IMR-90 (cell line): ENCODE data around the gene TENM3. TPM values are rescaled to one million over a fixed set of nuclear protein-coding genes. Genes with fewer than 3 reads are reported as not detected.

Experiments
- ATAC-seq: fragments of 200-7000 bp; cut with Tn5 transposase; 2 replicates; pipeline ENCODE4 v1.9.1; 2020; ENCODE audit warnings: low read depth, mild to moderate bottlenecking, moderate library complexity
- BruUV-seq: library from RNA; stranded (reverse); fragments of 400-500 nt; replicated peaks from 2 replicates; lab custom pipeline; 2021; lab: Mats Ljungman, UMichigan
- CTCF ChIA-PET: fragments of 300-600 bp; formaldehyde crosslinking; extraction: SDS; loops from one replicate; lab custom pipeline; 2021; ENCODE audit warnings: antibody characterized with exemption; lab: Yijun Ruan, JAX
- POLR2A ChIA-PET: fragments of 300-600 bp; sonication (Branson Sonifier 250); formaldehyde crosslinking; loops from one replicate; lab custom pipeline; 2022; ENCODE audit warnings: antibody characterized with exemption; ENCODE audit not compliant: unreplicated experiment; lab: Charles Lee
- DNase-seq: peaks from one replicate; pipeline ENCODE4 v3.0.0; 2013
- H2AFZ ChIP-seq: replicated peaks from 2 replicates; pipeline ENCODE3; 2013; ENCODE audit warnings: low read length, mild to moderate bottlenecking; ENCODE audit not compliant: poor library complexity
- H2AK5ac ChIP-seq: 2 replicates; pipeline ENCODE4 v1.6.1; 2013; ENCODE audit warnings: low read depth, low read length, inconsistent platforms
- H2AK9ac ChIP-seq: replicated peaks from 2 replicates; pipeline ENCODE3; 2013; ENCODE audit warnings: mild to moderate bottlenecking, low read depth, low read length, moderate library complexity; ENCODE audit not compliant: poor library complexity
- H2BK120ac ChIP-seq: 2 replicates; pipeline ENCODE4 v1.6.1; 2013; ENCODE audit warnings: low read depth, low read length, inconsistent platforms
- H2BK15ac ChIP-seq: 3 replicates; pipeline ENCODE4 v1.6.1; 2013; ENCODE audit warnings: low read depth, low read length, inconsistent platforms
- H2BK20ac ChIP-seq: 2 replicates; pipeline ENCODE4 v1.6.1; 2013; ENCODE audit warnings: low read depth, mild to moderate bottlenecking, inconsistent platforms, low read length, moderate library complexity
- H2BK5ac ChIP-seq: 2 replicates; pipeline ENCODE4 v1.6.1; 2013; ENCODE audit warnings: mild to moderate bottlenecking, low read depth, low read length, inconsistent platforms; ENCODE audit not compliant: poor library complexity, severe bottlenecking
- H3K14ac ChIP-seq: replicated peaks from 2 replicates; pipeline ENCODE4 v1.6.1; 2013; ENCODE audit warnings: low read depth, low read length, inconsistent platforms
- H3K18ac ChIP-seq: 2 replicates; pipeline ENCODE4 v1.6.1; 2013; ENCODE audit warnings: low read depth, low read length, control low read depth
- H3K23ac ChIP-seq: 2 replicates; pipeline ENCODE4 v1.6.1; 2013; ENCODE audit warnings: low read depth, low read length, inconsistent platforms
- H3K27ac ChIP-seq: 2 replicates; pipeline ENCODE4 v1.5.1; 2013; ENCODE audit warnings: mild to moderate bottlenecking, control low read depth, low read length; ENCODE audit not compliant: insufficient read depth
- H3K27me3 ChIP-seq: 2 replicates; pipeline ENCODE4 v1.6.1; 2013; ENCODE audit warnings: low read length; ENCODE audit not compliant: control insufficient read depth, insufficient read depth
- H3K36me3 ChIP-seq: 2 replicates; pipeline ENCODE4 v1.6.1; 2013; ENCODE audit warnings: low read length, mixed read lengths; ENCODE audit not compliant: control insufficient read depth, insufficient read depth
- H3K4ac ChIP-seq: 2 replicates; pipeline ENCODE4 v1.6.1; 2013; ENCODE audit warnings: low read depth, low read length, inconsistent platforms
- H3K4me1 ChIP-seq: 2 replicates; pipeline ENCODE4 v1.6.1; 2013; ENCODE audit warnings: low read length, mixed read lengths; ENCODE audit not compliant: control insufficient read depth, insufficient read depth
- H3K4me2 ChIP-seq: 2 replicates; pipeline ENCODE4 v1.6.1; 2013; ENCODE audit warnings: low read depth, mild to moderate bottlenecking, control low read depth, low read length, moderate library complexity
- H3K4me3 ChIP-seq: 2 replicates; pipeline ENCODE4 v1.5.1; 2013; ENCODE audit warnings: low read depth, mild to moderate bottlenecking, control low read depth, low read length, moderate library complexity; ENCODE audit not compliant: insufficient read depth
- H3K56ac ChIP-seq: 2 replicates; pipeline ENCODE4 v1.6.1; 2013; ENCODE audit warnings: low read length, inconsistent platforms; ENCODE audit not compliant: insufficient read depth; ENCODE audit errors: extremely low read depth
- H3K79me1 ChIP-seq, 2 experiments: 2 replicates each; pipeline ENCODE4 v1.6.1; 2013; ENCODE audit warnings: low read length in 2 of 2, inconsistent platforms in 1 of 2, low read depth in 1 of 2
- H3K9ac ChIP-seq: 2 replicates; pipeline ENCODE4 v1.6.1; 2013; ENCODE audit warnings: low read depth, low read length, control low read depth
- H3K9me1 ChIP-seq: 2 replicates; pipeline ENCODE4 v1.6.1; 2013; ENCODE audit warnings: low read length, inconsistent platforms; ENCODE audit not compliant: insufficient read depth
- H3K9me3 ChIP-seq: 2 replicates; pipeline ENCODE4 v1.6.1; 2013; ENCODE audit warnings: low read length; ENCODE audit not compliant: control insufficient read depth, insufficient read depth
- H4K20me1 ChIP-seq: 2 replicates; pipeline ENCODE4 v1.6.1; 2013; ENCODE audit warnings: low read length, inconsistent platforms; ENCODE audit not compliant: insufficient read depth
- H4K5ac ChIP-seq: 2 replicates; pipeline ENCODE4 v1.6.1; 2013; ENCODE audit warnings: mild to moderate bottlenecking, low read depth, low read length, control low read depth
- H4K8ac ChIP-seq, 2 experiments: 2 replicates each; pipeline ENCODE4 v1.6.1; 2013; ENCODE audit warnings: low read depth in 2 of 2, low read length in 2 of 2, control low read depth in 1 of 2, inconsistent platforms in 1 of 2
- H4K91ac ChIP-seq: 2 replicates; pipeline ENCODE4 v1.6.1; 2013; ENCODE audit warnings: low read depth, low read length, inconsistent platforms; ENCODE audit not compliant: insufficient read depth
- BHLHE40 ChIP-seq: fragments of 150-350 bp; IDR thresholded peaks from 2 replicates; pipeline ENCODE4 v1.6.1; 2016; ENCODE audit warnings: mild to moderate bottlenecking, low read depth, low read length
- CEBPB ChIP-seq: IDR thresholded peaks from 2 replicates; pipeline ENCODE4 v1.6.1; 2012; ENCODE audit warnings: low read depth, low read length, improper control_type of control experiment
- CHD1 ChIP-seq: IDR thresholded peaks from 2 replicates; pipeline ENCODE4 v1.6.1; 2012; ENCODE audit warnings: low read depth, low read length, improper control_type of control experiment
- CTCF ChIP-seq: conservative IDR thresholded peaks from 2 replicates; pipeline ENCODE4 v1.5.1; 2012; ENCODE audit warnings: mild to moderate bottlenecking, low read depth, low read length, improper control_type of control experiment
- ELK1 ChIP-seq: fragments of 150-350 bp; IDR thresholded peaks from 2 replicates; pipeline ENCODE4 v1.6.1; 2016; ENCODE audit warnings: low read depth, mild to moderate bottlenecking, low read length, moderate library complexity, borderline replicate concordance
- FOS ChIP-seq: fragments of 150-350 bp; IDR thresholded peaks from 2 replicates; pipeline ENCODE4 v1.6.1; 2016; ENCODE audit warnings: low read depth, low read length
- MAFK ChIP-seq: IDR thresholded peaks from 2 replicates; pipeline ENCODE4 v1.6.1; 2012; ENCODE audit warnings: low read depth, low read length, improper control_type of control experiment
- MAZ ChIP-seq: IDR thresholded peaks from 2 replicates; pipeline ENCODE4 v1.6.1; 2012; ENCODE audit warnings: low read depth, mild to moderate bottlenecking, low read length, improper control_type of control experiment, moderate library complexity, borderline replicate concordance
- MXI1 ChIP-seq: IDR thresholded peaks from 2 replicates; pipeline ENCODE4 v1.6.1; 2012; ENCODE audit warnings: low read depth, mild to moderate bottlenecking, low read length, moderate library complexity, borderline replicate concordance
- NFE2L2 ChIP-seq: fragments of 150-350 bp; IDR thresholded peaks from 2 replicates; pipeline ENCODE4 v1.6.1; 2016; ENCODE audit warnings: low read depth, mild to moderate bottlenecking, low read length
- POLR2A ChIP-seq: IDR thresholded peaks from 2 replicates; pipeline ENCODE4 v1.6.1; 2012; ENCODE audit warnings: mild to moderate bottlenecking, low read depth, low read length
- RAD21 ChIP-seq: IDR thresholded peaks from 2 replicates; pipeline ENCODE4 v1.6.1; 2012; ENCODE audit warnings: low read length, improper control_type of control experiment
- RCOR1 ChIP-seq: IDR thresholded peaks from 2 replicates; pipeline ENCODE4 v1.6.1; 2012; ENCODE audit warnings: mild to moderate bottlenecking, low read length, improper control_type of control experiment; ENCODE audit not compliant: insufficient replicate concordance
- RFX5 ChIP-seq: IDR thresholded peaks from 2 replicates; pipeline ENCODE4 v1.8.0; 2012; ENCODE audit warnings: low read depth, mild to moderate bottlenecking, low read length, moderate library complexity
- SMC3 ChIP-seq: fragments of 150-350 bp; IDR thresholded peaks from 2 replicates; pipeline ENCODE4 v1.6.1; 2016; ENCODE audit warnings: low read depth, mild to moderate bottlenecking, antibody characterized with exemption, low read length, moderate library complexity
- USF2 ChIP-seq: fragments of 150-350 bp; IDR thresholded peaks from 2 replicates; pipeline ENCODE4 v1.6.1; 2017; ENCODE audit warnings: mild to moderate bottlenecking, antibody characterized with exemption, low read length, low read depth
- WGBS, 2 experiments: methylation state at CpG; one replicate each; pipeline versions ENCODE4 v1.1.5 to v1.1.7; 2013; ENCODE audit warnings: missing lambda C conversion rate in 2 of 2; ENCODE audit not compliant: insufficient read length in 1 of 2; ENCODE audit errors: extremely low coverage in 2 of 2; 5-methylcytosine and 5-hydroxymethylcytosine counted together
- dilution Hi-C: fragments of 300-500 bp; cut with HindIII; formaldehyde crosslinking; loops from one replicate; pipeline ENCODE4 v1.14.3; 2018; ENCODE audit warnings: low sequenced_read_pairs; ENCODE audit not compliant: unreplicated experiment
- in situ Hi-C: fragments of 300-500 bp; cut with MboI; formaldehyde crosslinking; loops from 3 replicates; pipeline ENCODE4 v1.14.3; 2019; ENCODE audit warnings: low sequenced_read_pairs, inconsistent platforms, mixed read lengths
- intact Hi-C: fragments of 100-400 bp; cut with micrococcal nuclease; formaldehyde crosslinking; loops from 2 replicates; pipeline ENCODE4 v1.10.0; 2022
- polyA plus RNA-seq, 3 experiments: library from polyadenylated mRNA; depleted of rRNA; stranded (reverse); fragments of >200 nt; gene quantifications; 2 replicates each; pipeline ENCODE4 v1.2.3, GENCODE V29; 2012; ENCODE audit warnings: low replicate concordance in 1 of 3
- total RNA-seq: library from RNA; depleted of rRNA; stranded (reverse); fragments of >200 nt; gene quantifications from 2 replicates; pipeline ENCODE4 v1.2.3, GENCODE V29; 2012

The TENM3 gene
- total and polyA plus RNA-seq, 2 of the 4 experiments (the other 2 are of a cell fraction), result 29.9 to 173 TPM

GRCh38 chr4:182628544-182628943 lies 385.3 kb downstream of the TENM3 start:
- in situ Hi-C loops (no loop called here), dilution Hi-C loops (no loop called here), intact Hi-C loops (no loop called here)
- no peak overlapping the region for H3K23ac ChIP-seq
- TF ChIP-seq POLR2A (no peak), BHLHE40 (no peak), FOS (no peak), NFE2L2 (no peak), RFX5 (no peak), MAFK (no peak), RAD21 (no peak), USF2 (no peak), ELK1 (no peak), CHD1 (no peak), SMC3 (no peak), CTCF (no peak), MXI1 (no peak), RCOR1 (no peak), MAZ (no peak), CEBPB (no peak)
- DNase-seq (no peak), ATAC-seq (no peak)
- H3K9ac ChIP-seq, result no peak overlapping the region
- WGBS, 2 experiments, result no CpG with 5 or more reads among the region's 6 CpGs
- ChIA-PET CTCF (no interaction called here), POLR2A (no interaction called here)
- H3K4me1 ChIP-seq, result no peaks in the 10 kb centered on the region
- no peak overlapping the region for H3K4ac ChIP-seq
- no peak overlapping the region for H3K14ac ChIP-seq
- no peaks in the 10 kb centered on the region for H3K9me3 ChIP-seq
- H3K79me1 ChIP-seq, result no peaks in the 10 kb centered on the region
- H2AK9ac ChIP-seq, result no peak overlapping the region
- no peak overlapping the region for H3K18ac ChIP-seq
- no peak overlapping the region for H4K5ac ChIP-seq
- BruUV-seq, result no TSS peak
- peaks cover 2% of the 10 kb centered on the region; the same call in 1 of the 2 replicates for H3K36me3 ChIP-seq
- H3K27me3 ChIP-seq, result no peaks in the 10 kb centered on the region
- H3K4me3 ChIP-seq, result no peak overlapping the region
- H3K4me2 ChIP-seq, result no peak overlapping the region
- no peak overlapping the region for H3K56ac ChIP-seq
- H2BK15ac ChIP-seq, result no peak overlapping the region
- no peak overlapping the region for H2BK120ac ChIP-seq
- no peak overlapping the region for H3K27ac ChIP-seq
- no peak overlapping the region for H4K91ac ChIP-seq
- no peak overlapping the region for H2BK5ac ChIP-seq
- no peak overlapping the region for H2AK5ac ChIP-seq
- no peaks in the 10 kb centered on the region for H3K9me1 ChIP-seq
- H4K20me1 ChIP-seq, result no peaks in the 10 kb centered on the region
- H2AFZ ChIP-seq, result no peak overlapping the region
- no peak overlapping the region for H2BK20ac ChIP-seq
- H4K8ac ChIP-seq, result no peak overlapping the region
